ENCODE results near the gene SZRD1. TPM values are rescaled to one million over a fixed set of nuclear protein-coding genes. Genes with fewer than 3 reads are reported as not detected.

The SZRD1 gene
- total and polyA plus RNA-seq, 2 donors (not counting 1 experiment from before 2014, with no cell fraction given): 92.4 to 110 TPM

DNA sequence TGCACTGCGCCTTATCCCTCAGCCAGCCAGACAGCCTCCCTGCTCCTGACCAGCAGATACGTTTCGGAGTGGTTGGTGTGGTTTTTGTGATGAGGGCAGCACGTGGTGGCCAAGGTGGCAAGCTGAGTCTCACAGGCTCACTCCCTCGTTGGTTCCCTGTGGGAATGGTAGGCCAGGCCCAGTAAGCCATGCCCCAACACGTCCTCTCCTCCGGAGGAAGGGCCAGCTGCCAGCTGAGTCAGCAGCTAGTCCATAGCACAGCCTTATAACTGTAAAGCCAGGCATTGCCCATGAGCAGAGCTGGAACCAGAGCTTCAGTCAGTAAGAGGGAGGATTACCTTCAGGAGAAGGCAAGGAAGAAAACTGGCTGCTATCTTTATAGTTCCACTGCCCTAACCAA is 29.5 kb downstream of the SZRD1 start:
- Mint-ChIP-seq H3K27ac (no peak overlapping the region), H3K27me3 (no peaks in the 10 kb centered on the region), H3K4me1 (peaks cover 13% of the 10 kb centered on the region), H3K9me3 (ENCODE audit: insufficient read depth) (no peaks in the 10 kb centered on the region), H3K4me3 (no peak overlapping the region)
- no peak for TF ChIP-seq EZH2 (IDR thresholded peaks at IDR 0.05; ENCODE audit: borderline replicate concordance, insufficient read depth, low read depth, low read length, poor library complexity, severe bottlenecking)
- TF ChIP-seq, protein P1, sequence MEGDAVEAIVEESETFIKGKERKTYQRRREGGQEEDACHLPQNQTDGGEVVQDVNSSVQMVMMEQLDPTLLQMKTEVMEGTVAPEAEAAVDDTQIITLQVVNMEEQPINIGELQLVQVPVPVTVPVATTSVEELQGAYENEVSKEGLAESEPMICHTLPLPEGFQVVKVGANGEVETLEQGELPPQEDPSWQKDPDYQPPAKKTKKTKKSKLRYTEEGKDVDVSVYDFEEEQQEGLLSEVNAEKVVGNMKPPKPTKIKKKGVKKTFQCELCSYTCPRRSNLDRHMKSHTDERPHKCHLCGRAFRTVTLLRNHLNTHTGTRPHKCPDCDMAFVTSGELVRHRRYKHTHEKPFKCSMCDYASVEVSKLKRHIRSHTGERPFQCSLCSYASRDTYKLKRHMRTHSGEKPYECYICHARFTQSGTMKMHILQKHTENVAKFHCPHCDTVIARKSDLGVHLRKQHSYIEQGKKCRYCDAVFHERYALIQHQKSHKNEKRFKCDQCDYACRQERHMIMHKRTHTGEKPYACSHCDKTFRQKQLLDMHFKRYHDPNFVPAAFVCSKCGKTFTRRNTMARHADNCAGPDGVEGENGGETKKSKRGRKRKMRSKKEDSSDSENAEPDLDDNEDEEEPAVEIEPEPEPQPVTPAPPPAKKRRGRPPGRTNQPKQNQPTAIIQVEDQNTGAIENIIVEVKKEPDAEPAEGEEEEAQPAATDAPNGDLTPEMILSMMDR (IDR thresholded peaks at IDR 0.05): no peak
- WGBS (ENCODE audit: insufficient coverage): 92% methylated on average over 7 of the region's 7 CpGs
- no peak overlapping the region for H3K9ac ChIP-seq (ENCODE audit: low read length)
- CTCF ChIA-PET: no interaction called here
- no peaks in the 10 kb centered on the region for H3K27me3 ChIP-seq (replicated peaks in 1 of 4; ENCODE audit: control extremely low read depth in 1 of 4, control insufficient read depth in 3 of 4, insufficient read depth in 4 of 4, low read length in 3 of 4)
- peaks cover 28% of the 10 kb centered on the region for H3K79me2 ChIP-seq (ENCODE audit: control insufficient read depth, insufficient read depth, low read length)
- no peak overlapping the region for H3K4me2 ChIP-seq (replicated peaks; ENCODE audit: low read depth, low read length, poor library complexity, severe bottlenecking)
- DNase-seq (no peak), ATAC-seq (ENCODE audit: low read depth) (no peak)
- H3K9me3 ChIP-seq (ENCODE audit: control extremely low read depth in 1 of 3, control insufficient read depth in 2 of 3, insufficient read depth in 1 of 3, low read length in 2 of 3): no peaks in the 10 kb centered on the region
- peaks cover 58% of the 10 kb centered on the region for H4K20me1 ChIP-seq (ENCODE audit: control insufficient read depth, insufficient read depth, low read length, poor library complexity, severe bottlenecking)
- intact Hi-C loops (cut with micrococcal nuclease): no loop called here
- no peak overlapping the region for H2AFZ ChIP-seq (ENCODE audit: insufficient read depth, low read depth, low read length, poor library complexity, severe bottlenecking)
- H3K4me3 ChIP-seq (ENCODE audit: control extremely low read depth in 1 of 5, extremely low read depth in 1 of 5, insufficient read depth in 1 of 5, low read depth in 2 of 5, low read length in 4 of 5): no peak overlapping the region
- H3K27ac ChIP-seq (ENCODE audit: low read length in 2 of 2): no peak overlapping the region
- H3K4me1 ChIP-seq (ENCODE audit: control insufficient read depth in 2 of 2, insufficient read depth in 2 of 2, low read length in 2 of 2): peaks cover 0 to under 1% of the 10 kb centered on the region in 2 donors
- H3K36me3 ChIP-seq (replicated peaks in 1 of 2; ENCODE audit: control extremely low read depth in 1 of 2, control insufficient read depth in 1 of 2, extremely low read depth in 1 of 2, insufficient read depth in 2 of 2, low read length in 1 of 2): peaks cover 2 to 67% of the 10 kb centered on the region in 2 experiments
- POLR2A ChIA-PET: no interaction called here

DNA sequence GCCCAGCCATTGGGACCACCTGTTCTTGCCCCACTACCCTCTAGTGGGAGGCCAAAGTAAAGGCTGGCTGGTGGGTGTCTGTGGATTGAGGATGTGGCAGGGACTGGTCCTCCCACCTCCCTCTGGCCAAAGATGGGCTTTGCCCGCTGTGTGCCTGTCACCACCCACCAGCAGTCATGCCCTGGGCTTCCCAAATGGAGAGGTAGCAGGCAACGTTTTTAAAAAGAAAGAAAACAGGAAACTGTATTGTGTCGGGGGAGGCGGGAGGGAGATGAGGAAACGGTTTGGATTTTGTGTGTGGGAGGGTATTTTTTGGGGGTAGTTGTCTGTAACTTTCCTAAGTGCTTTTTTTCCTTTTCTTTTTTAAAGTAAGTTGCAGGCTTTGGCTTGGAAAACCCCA is 30.1 kb downstream of the SZRD1 start:
- Mint-ChIP-seq H3K27ac (no peak overlapping the region), H3K27me3 (no peaks in the 10 kb centered on the region), H3K4me1 (peaks cover 10% of the 10 kb centered on the region), H3K9me3 (ENCODE audit: insufficient read depth) (no peaks in the 10 kb centered on the region), H3K4me3 (no peak overlapping the region)
- H3K4me2 ChIP-seq (replicated peaks; ENCODE audit: low read depth, low read length, poor library complexity, severe bottlenecking): no peak overlapping the region
- no peaks in the 10 kb centered on the region for H3K4me1 ChIP-seq (ENCODE audit: control insufficient read depth in 2 of 2, insufficient read depth in 2 of 2, low read length in 2 of 2)
- H3K9me3 ChIP-seq (ENCODE audit: control extremely low read depth in 1 of 3, control insufficient read depth in 2 of 3, insufficient read depth in 1 of 3, low read length in 2 of 3): no peaks in the 10 kb centered on the region
- peaks cover 23% of the 10 kb centered on the region for H3K79me2 ChIP-seq (ENCODE audit: control insufficient read depth, insufficient read depth, low read length)
- intact Hi-C loops (cut with micrococcal nuclease): no loop called here
- no peak for DNase-seq
- ChIA-PET CTCF (no interaction called here), POLR2A (no interaction called here)
- 57% methylated on average over 5 of the region's 5 CpGs for WGBS (ENCODE audit: insufficient coverage)
- no peak overlapping the region for H3K4me3 ChIP-seq (ENCODE audit: control extremely low read depth in 1 of 5, extremely low read depth in 1 of 5, insufficient read depth in 1 of 5, low read depth in 2 of 5, low read length in 4 of 5)
- H4K20me1 ChIP-seq (ENCODE audit: control insufficient read depth, insufficient read depth, low read length, poor library complexity, severe bottlenecking): peaks cover 52% of the 10 kb centered on the region
- H3K9ac ChIP-seq (ENCODE audit: low read length): no peak overlapping the region
- peaks cover 2 to 63% of the 10 kb centered on the region in 2 experiments for H3K36me3 ChIP-seq (replicated peaks in 1 of 2; ENCODE audit: control extremely low read depth in 1 of 2, control insufficient read depth in 1 of 2, extremely low read depth in 1 of 2, insufficient read depth in 2 of 2, low read length in 1 of 2)
- no peaks in the 10 kb centered on the region for H3K27me3 ChIP-seq (replicated peaks in 1 of 4; ENCODE audit: control extremely low read depth in 1 of 4, control insufficient read depth in 3 of 4, insufficient read depth in 4 of 4, low read length in 3 of 4)
- ATAC-seq (ENCODE audit: low read depth): no peak
- no peak overlapping the region for H2AFZ ChIP-seq (ENCODE audit: insufficient read depth, low read depth, low read length, poor library complexity, severe bottlenecking)
- H3K27ac ChIP-seq (ENCODE audit: low read length in 2 of 2): peak overlapping the region in 1 of 2 donors; percentile 42
- TF ChIP-seq, protein P1 (IDR thresholded peaks at IDR 0.05): no peak
- no peak for TF ChIP-seq EZH2 (IDR thresholded peaks at IDR 0.05; ENCODE audit: borderline replicate concordance, insufficient read depth, low read depth, low read length, poor library complexity, severe bottlenecking)

Data from B cell (primary cell).